ENCODE data around the gene SYNPR.

The SYNPR gene

GRCh38 chr3:63331520-63331919 lies 53.4 kb downstream of the SYNPR start:
- WGBS (ENCODE audit: extremely low coverage, insufficient coverage, low lambda C conversion rate), result no CpG with 5 or more reads among the region's 3 CpGs
- no peaks in the 10 kb centered on the region for H3K36me3 ChIP-seq (ENCODE audit: control insufficient read depth, insufficient read depth, low read length)

GRCh38 chr3:63333815-63334214 lies 55.7 kb downstream of the SYNPR start:
- Histone ChIP-seq H3K4ac (ENCODE audit: low read depth, low read length) (no peak overlapping the region), H2AK5ac (ENCODE audit: low read length) (no peak overlapping the region), H3K36me3 (ENCODE audit: control insufficient read depth, insufficient read depth, low read length) (no peaks in the 10 kb centered on the region), H3K23ac (ENCODE audit: low read length) (no peak overlapping the region), H3K4me3 (ENCODE audit: low read length) (no peak overlapping the region), H3K4me1 (ENCODE audit: control insufficient read depth, low read depth, low read length) (no peaks in the 10 kb centered on the region), H3K56ac (ENCODE audit: low read length) (no peak overlapping the region), H4K8ac (ENCODE audit: low read depth, low read length) (no peak overlapping the region), H3K18ac (ENCODE audit: low read length) (no peak overlapping the region), H3K27me3 (ENCODE audit: insufficient read depth, low read length, poor library complexity) (no peaks in the 10 kb centered on the region), H3K9ac (ENCODE audit: low read length) (no peak overlapping the region), H2BK120ac (ENCODE audit: low read depth, low read length) (no peak overlapping the region), H3K27ac (ENCODE audit: low read depth, low read length) (no peak overlapping the region), H3K4me2 (ENCODE audit: low read length) (no peak overlapping the region), H2BK15ac (replicated peaks; ENCODE audit: low read depth) (no peak overlapping the region), H2BK5ac (ENCODE audit: low read length) (no peak overlapping the region), H4K5ac (ENCODE audit: low read length) (no peak overlapping the region), H3K79me1 (ENCODE audit: low read length) (no peaks in the 10 kb centered on the region), H3K79me2 (ENCODE audit: control insufficient read depth, insufficient read depth, low read length) (no peaks in the 10 kb centered on the region)
- no CpG with 5 or more reads among the region's 1 CpG for WGBS (ENCODE audit: extremely low coverage, insufficient coverage, low lambda C conversion rate)
- DNase-seq, result no peak

More at GRCh38 chr3:63331520-63331919, 53.4 kb downstream of the SYNPR start:
- Histone ChIP-seq H3K27me3 (ENCODE audit: insufficient read depth, low read length, poor library complexity) (no peaks in the 10 kb centered on the region), H3K79me2 (ENCODE audit: control insufficient read depth, insufficient read depth, low read length) (no peaks in the 10 kb centered on the region), H3K4me3 (ENCODE audit: low read length) (no peak overlapping the region), H2BK5ac (ENCODE audit: low read length) (no peak overlapping the region), H3K56ac (ENCODE audit: low read length) (no peak overlapping the region), H3K4me1 (ENCODE audit: control insufficient read depth, low read depth, low read length) (no peaks in the 10 kb centered on the region), H3K18ac (ENCODE audit: low read length) (no peak overlapping the region), H2AK5ac (ENCODE audit: low read length) (no peak overlapping the region), H3K27ac (ENCODE audit: low read depth, low read length) (no peak overlapping the region), H2BK15ac (replicated peaks; ENCODE audit: low read depth) (no peak overlapping the region), H3K9ac (ENCODE audit: low read length) (no peak overlapping the region), H4K8ac (ENCODE audit: low read depth, low read length) (no peak overlapping the region), H3K79me1 (ENCODE audit: low read length) (no peaks in the 10 kb centered on the region), H3K23ac (ENCODE audit: low read length) (no peak overlapping the region), H3K4ac (ENCODE audit: low read depth, low read length) (no peak overlapping the region), H2BK120ac (ENCODE audit: low read depth, low read length) (no peak overlapping the region), H3K4me2 (ENCODE audit: low read length) (no peak overlapping the region), H4K5ac (ENCODE audit: low read length) (no peak overlapping the region)
- no peak for DNase-seq

GRCh38 chr3:63338351-63338750 lies 60.2 kb downstream of the SYNPR start:
- no peak overlapping the region for H2BK120ac ChIP-seq (ENCODE audit: low read depth, low read length)
- no peak overlapping the region for H2BK15ac ChIP-seq (replicated peaks; ENCODE audit: low read depth)
- H3K36me3 ChIP-seq (ENCODE audit: control insufficient read depth, insufficient read depth, low read length), result no peaks in the 10 kb centered on the region
- H3K79me1 ChIP-seq (ENCODE audit: low read length), result no peaks in the 10 kb centered on the region
- no peak overlapping the region for H3K4ac ChIP-seq (ENCODE audit: low read depth, low read length)
- H3K4me2 ChIP-seq (ENCODE audit: low read length), result no peak overlapping the region
- no peaks in the 10 kb centered on the region for H3K79me2 ChIP-seq (ENCODE audit: control insufficient read depth, insufficient read depth, low read length)
- no peaks in the 10 kb centered on the region for H3K27me3 ChIP-seq (ENCODE audit: insufficient read depth, low read length, poor library complexity)
- no peak for DNase-seq
- no peak overlapping the region for H3K56ac ChIP-seq (ENCODE audit: low read length)
- H2BK5ac ChIP-seq (ENCODE audit: low read length), result no peak overlapping the region
- no peak overlapping the region for H3K18ac ChIP-seq (ENCODE audit: low read length)
- no peak overlapping the region for H3K27ac ChIP-seq (ENCODE audit: low read depth, low read length)
- H4K5ac ChIP-seq (ENCODE audit: low read length), result no peak overlapping the region
- H4K8ac ChIP-seq (ENCODE audit: low read depth, low read length), result no peak overlapping the region
- H3K23ac ChIP-seq (ENCODE audit: low read length), result no peak overlapping the region
- H3K4me3 ChIP-seq (ENCODE audit: low read length), result no peak overlapping the region
- no peak overlapping the region for H3K9ac ChIP-seq (ENCODE audit: low read length)
- peaks cover 1% of the 10 kb centered on the region for H3K4me1 ChIP-seq (ENCODE audit: control insufficient read depth, low read depth, low read length)
- H2AK5ac ChIP-seq (ENCODE audit: low read length), result no peak overlapping the region
- WGBS (ENCODE audit: extremely low coverage, insufficient coverage, low lambda C conversion rate), result no CpG with 5 or more reads among the region's 2 CpGs

- no peak overlapping the region for H3K56ac ChIP-seq (ENCODE audit: low read length)
- H2AK5ac ChIP-seq (ENCODE audit: low read length), result no peak overlapping the region
- no peak overlapping the region for H4K5ac ChIP-seq (ENCODE audit: low read length)
- H2BK15ac ChIP-seq (replicated peaks; ENCODE audit: low read depth), result no peak overlapping the region
- no peak overlapping the region for H3K27ac ChIP-seq (ENCODE audit: low read depth, low read length)
- H3K4me3 ChIP-seq (ENCODE audit: low read length), result no peak overlapping the region
- no peak overlapping the region for H4K8ac ChIP-seq (ENCODE audit: low read depth, low read length)
- H3K27me3 ChIP-seq (ENCODE audit: insufficient read depth, low read length, poor library complexity), result no peaks in the 10 kb centered on the region
- H3K79me1 ChIP-seq (ENCODE audit: low read length), result no peaks in the 10 kb centered on the region
- H3K23ac ChIP-seq (ENCODE audit: low read length), result no peak overlapping the region
- H3K4me1 ChIP-seq (ENCODE audit: control insufficient read depth, low read depth, low read length), result peaks cover 11% of the 10 kb centered on the region
- no peak overlapping the region for H3K4me2 ChIP-seq (ENCODE audit: low read length)
- no peak overlapping the region for H3K4ac ChIP-seq (ENCODE audit: low read depth, low read length)
- no peaks in the 10 kb centered on the region for H3K36me3 ChIP-seq (ENCODE audit: control insufficient read depth, insufficient read depth, low read length)
- no peak overlapping the region for H2BK5ac ChIP-seq (ENCODE audit: low read length)
- no peak overlapping the region for H3K9ac ChIP-seq (ENCODE audit: low read length)
- no peak overlapping the region for H3K18ac ChIP-seq (ENCODE audit: low read length)
- H2BK120ac ChIP-seq (ENCODE audit: low read depth, low read length), result no peak overlapping the region
- peak; percentile 64 for DNase-seq
- no CpG with 5 or more reads among the region's 9 CpGs for WGBS (ENCODE audit: extremely low coverage, insufficient coverage, low lambda C conversion rate)
- H3K79me2 ChIP-seq (ENCODE audit: control insufficient read depth, insufficient read depth, low read length), result no peaks in the 10 kb centered on the region
These were observed 65.6 kb downstream of the SYNPR start for GRCh38 chr3:63343674-63344073.

GRCh38 chr3:63344661-63345060 lies 66.6 kb downstream of the SYNPR start:
- Histone ChIP-seq H3K79me1 (ENCODE audit: low read length) (no peaks in the 10 kb centered on the region), H2BK120ac (ENCODE audit: low read depth, low read length) (no peak overlapping the region), H4K8ac (ENCODE audit: low read depth, low read length) (no peak overlapping the region), H3K27ac (ENCODE audit: low read depth, low read length) (no peak overlapping the region), H2AK5ac (ENCODE audit: low read length) (no peak overlapping the region), H2BK5ac (ENCODE audit: low read length) (no peak overlapping the region), H2BK15ac (replicated peaks; ENCODE audit: low read depth) (no peak overlapping the region), H3K4ac (ENCODE audit: low read depth, low read length) (no peak overlapping the region), H4K5ac (ENCODE audit: low read length) (no peak overlapping the region), H3K4me3 (ENCODE audit: low read length) (no peak overlapping the region), H3K79me2 (ENCODE audit: control insufficient read depth, insufficient read depth, low read length) (no peaks in the 10 kb centered on the region), H3K56ac (ENCODE audit: low read length) (no peak overlapping the region), H3K27me3 (ENCODE audit: insufficient read depth, low read length, poor library complexity) (no peaks in the 10 kb centered on the region), H3K4me1 (ENCODE audit: control insufficient read depth, low read depth, low read length) (peaks cover 11% of the 10 kb centered on the region), H3K9ac (ENCODE audit: low read length) (no peak overlapping the region), H3K36me3 (ENCODE audit: control insufficient read depth, insufficient read depth, low read length) (no peaks in the 10 kb centered on the region), H3K4me2 (ENCODE audit: low read length) (no peak overlapping the region), H3K23ac (ENCODE audit: low read length) (no peak overlapping the region), H3K18ac (ENCODE audit: low read length) (no peak overlapping the region)
- no CpG with 5 or more reads among the region's 3 CpGs for WGBS (ENCODE audit: extremely low coverage, insufficient coverage, low lambda C conversion rate)
- DNase-seq, result peak; percentile 78
